ENCODE measurements around the gene HOXA3. TPM values are rescaled to one million over a fixed set of nuclear protein-coding genes. Genes with fewer than 3 reads are reported as not detected.

The HOXA3 gene
- total RNA-seq, 1 experiment from 2014 or later: 22.6 TPM

DNA sequence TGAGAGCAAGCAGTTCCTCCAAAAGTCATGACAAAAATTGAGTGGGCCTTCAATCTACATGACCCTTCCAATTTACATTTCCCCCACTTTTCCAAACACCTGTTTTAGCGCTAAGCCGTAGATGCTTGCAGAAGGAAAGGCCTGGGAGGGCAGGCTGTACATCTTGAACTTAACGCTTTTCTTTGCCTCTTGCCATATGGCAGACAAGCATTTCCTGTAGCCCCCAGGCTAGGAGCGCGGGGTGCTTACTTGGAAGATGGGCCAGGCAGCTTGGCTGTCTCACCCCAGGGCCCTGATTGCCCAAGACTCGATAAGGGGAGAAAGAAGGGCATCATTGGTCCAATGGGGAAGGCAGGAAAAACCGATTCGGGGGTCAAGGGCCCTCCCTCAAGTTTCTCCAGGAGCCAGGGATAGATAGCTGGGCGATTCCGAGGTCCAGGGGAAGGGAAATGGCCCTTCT lies 20.0 kb upstream of the HOXA3 start:
- POLR2A ChIA-PET: no interaction called here
- intact Hi-C loops (cut with micrococcal nuclease; ENCODE audit: unreplicated experiment): no loop called here
- H3K9me3 Mint-ChIP-seq (ENCODE audit: unreplicated experiment): no peaks in the 10 kb centered on the region
- CTCF ChIA-PET: interaction anchor here (1.6 kb wide), 1 partner anchor 887 kb away, joined by 4 read pairs; no protein-coding TSS in a partner anchor
- H3K4me3 ChIP-seq (ENCODE audit: low read depth, low read length): peak overlapping the region; percentile 64; the same call in 1 of the 2 replicates
- peak overlapping the region; percentile 48 for H3K27ac Mint-ChIP-seq (ENCODE audit: unreplicated experiment)
- no peak for TF ChIP-seq CTCF (IDR thresholded peaks at IDR 0.05; ENCODE audit: insufficient read depth in 1 of 2, low read depth in 1 of 2, low read length in 1 of 2, severe bottlenecking in 1 of 2, unreplicated experiment in 1 of 2)
- BruUV-seq (replicated peaks): no TSS peak
- peaks cover 11% of the 10 kb centered on the region for H3K4me1 Mint-ChIP-seq (ENCODE audit: low read depth, unreplicated experiment)
- H3K27me3 ChIP-seq (replicated peaks; ENCODE audit: control insufficient read depth, insufficient read depth, low read length): peaks cover 2% of the 10 kb centered on the region
- H3K4me1 ChIP-seq: peaks cover 12% of the 10 kb centered on the region
- peak in 1 of 2 experiments; percentile 36 for DNase-seq
- H3K4me3 Mint-ChIP-seq (ENCODE audit: unreplicated experiment): peak overlapping the region; percentile 74
- H3K27me3 Mint-ChIP-seq (ENCODE audit: insufficient read depth, unreplicated experiment): no peaks in the 10 kb centered on the region
- peaks cover 16% of the 10 kb centered on the region for H3K36me3 Mint-ChIP-seq (ENCODE audit: insufficient read depth, unreplicated experiment)
- H3K36me3 ChIP-seq (ENCODE audit: control insufficient read depth, insufficient read depth, low read length): no peaks in the 10 kb centered on the region
- no peaks in the 10 kb centered on the region for H3K9me3 ChIP-seq

- no peaks in the 10 kb centered on the region for H3K36me3 ChIP-seq (ENCODE audit: control insufficient read depth, insufficient read depth, low read length)
- Mint-ChIP-seq H3K9me3 (ENCODE audit: unreplicated experiment) (no peaks in the 10 kb centered on the region), H3K36me3 (ENCODE audit: insufficient read depth, unreplicated experiment) (peaks cover 16% of the 10 kb centered on the region), H3K4me3 (ENCODE audit: unreplicated experiment) (peak overlapping the region; percentile 74), H3K27ac (ENCODE audit: unreplicated experiment) (peak overlapping the region; percentile 48), H3K27me3 (ENCODE audit: insufficient read depth, unreplicated experiment) (no peaks in the 10 kb centered on the region), H3K4me1 (ENCODE audit: low read depth, unreplicated experiment) (peaks cover 11% of the 10 kb centered on the region)
- intact Hi-C loops (cut with micrococcal nuclease; ENCODE audit: unreplicated experiment): no loop called here
- TF ChIP-seq CTCF (IDR thresholded peaks at IDR 0.05; ENCODE audit: insufficient read depth in 1 of 2, low read depth in 1 of 2, low read length in 1 of 2, severe bottlenecking in 1 of 2, unreplicated experiment in 1 of 2): no peak
- BruUV-seq (replicated peaks): TSS peak; percentile 27
- peak in 1 of 2 experiments; percentile 35 for DNase-seq
- POLR2A ChIA-PET: no interaction called here
- H3K27me3 ChIP-seq (replicated peaks; ENCODE audit: control insufficient read depth, insufficient read depth, low read length): peaks cover 2% of the 10 kb centered on the region
- no peak overlapping the region for H3K4me3 ChIP-seq (ENCODE audit: low read depth, low read length)
- H3K9me3 ChIP-seq: no peaks in the 10 kb centered on the region
- CTCF ChIA-PET: no interaction called here
- peaks cover 12% of the 10 kb centered on the region for H3K4me1 ChIP-seq
Measured at GRCh38 chr7:27171637-27172314, 19.4 kb upstream of the HOXA3 start.

- peak overlapping the region; percentile 74 for H3K4me3 Mint-ChIP-seq (ENCODE audit: unreplicated experiment)
Measured at GRCh38 chr7:27171325-27171636, 18.9 kb upstream of the HOXA3 start.

More at GRCh38 chr7:27171325-27171636, 18.9 kb upstream of the HOXA3 start:
- Histone ChIP-seq H3K36me3 (ENCODE audit: control insufficient read depth, insufficient read depth, low read length) (no peaks in the 10 kb centered on the region), H3K9me3 (no peaks in the 10 kb centered on the region), H3K27me3 (replicated peaks; ENCODE audit: control insufficient read depth, insufficient read depth, low read length) (peaks cover 2% of the 10 kb centered on the region), H3K4me1 (peaks cover 12% of the 10 kb centered on the region), H3K4me3 (ENCODE audit: low read depth, low read length) (no peak overlapping the region)
- no peaks in the 10 kb centered on the region for H3K9me3 Mint-ChIP-seq (ENCODE audit: unreplicated experiment)
- H3K36me3 Mint-ChIP-seq (ENCODE audit: insufficient read depth, unreplicated experiment): peaks cover 16% of the 10 kb centered on the region
- no peak overlapping the region for H3K27ac Mint-ChIP-seq (ENCODE audit: unreplicated experiment)
- peak in 1 of 2 experiments; percentile 28 for DNase-seq
- BruUV-seq (replicated peaks): no TSS peak
- CTCF ChIA-PET: no interaction called here
- no peak for TF ChIP-seq CTCF (IDR thresholded peaks at IDR 0.05; ENCODE audit: insufficient read depth in 1 of 2, low read depth in 1 of 2, low read length in 1 of 2, severe bottlenecking in 1 of 2, unreplicated experiment in 1 of 2)
- no peaks in the 10 kb centered on the region for H3K27me3 Mint-ChIP-seq (ENCODE audit: insufficient read depth, unreplicated experiment)
- H3K4me1 Mint-ChIP-seq (ENCODE audit: low read depth, unreplicated experiment): peaks cover 11% of the 10 kb centered on the region
- POLR2A ChIA-PET: no interaction called here
- intact Hi-C loops (cut with micrococcal nuclease; ENCODE audit: unreplicated experiment): no loop called here
